Endothelial cell (in vitro differentiated cells): Measurements from ENCODE around the gene AP1B1. TPM values are rescaled to one million over a fixed set of nuclear protein-coding genes. Genes with fewer than 3 reads are reported as not detected.
"Not testable (repeated sequence)": the region's sequence is repeated elsewhere in the genome, so short reads cannot be mapped to it uniquely, and the experiment has no call there.

Experiments
- DNase-seq: peaks from one replicate; pipeline ENCODE4 v3.0.0; 2021; ENCODE audit warnings: low spot score
- H3K27ac Mint-ChIP-seq: one replicate; pipeline ENCODE4 v1.8.0; 2021; ENCODE audit warnings: mixed read lengths, inconsistent platforms; ENCODE audit not compliant: unreplicated experiment
- H3K27me3 Mint-ChIP-seq: one replicate; pipeline ENCODE4 v1.8.0; 2021; ENCODE audit warnings: mild to moderate bottlenecking, moderate library complexity, mixed read lengths, inconsistent platforms; ENCODE audit not compliant: unreplicated experiment
- H3K36me3 Mint-ChIP-seq: one replicate; pipeline ENCODE4 v1.8.0; 2021; ENCODE audit warnings: mild to moderate bottlenecking, low read depth, mixed read lengths, inconsistent platforms; ENCODE audit not compliant: unreplicated experiment
- H3K4me1 Mint-ChIP-seq: one replicate; pipeline ENCODE4 v1.8.0; 2021; ENCODE audit warnings: mild to moderate bottlenecking, mixed read lengths, inconsistent platforms; ENCODE audit not compliant: unreplicated experiment
- H3K4me3 Mint-ChIP-seq: one replicate; pipeline ENCODE4 v1.8.0; 2021; ENCODE audit warnings: mild to moderate bottlenecking, mixed read lengths, inconsistent platforms; ENCODE audit not compliant: unreplicated experiment
- H3K9me3 Mint-ChIP-seq: one replicate; pipeline ENCODE4 v1.8.0; 2021; ENCODE audit warnings: mixed read lengths, inconsistent platforms; ENCODE audit not compliant: unreplicated experiment
- total RNA-seq: library from RNA; stranded (reverse); fragmentation: NEBNext Ultra II Directional; extraction: Animal tissue kit (Norgen Biotek cat#: 25700); gene quantifications from one replicate; pipeline ENCODE4 v1.2.1, GENCODE V29; 2021; ENCODE audit not compliant: unreplicated experiment
- TF ChIP-seq, protein P1 (sequence below): fragments of 200-600 bp; sonication (generic); IDR thresholded peaks from one replicate; pipeline ENCODE4 v1.5.0; 2021; ENCODE audit warnings: antibody characterized with exemption; ENCODE audit not compliant: unreplicated experiment

The AP1B1 gene
- total RNA-seq, 1 donor from 2014 or later, result 316 TPM

DNA sequence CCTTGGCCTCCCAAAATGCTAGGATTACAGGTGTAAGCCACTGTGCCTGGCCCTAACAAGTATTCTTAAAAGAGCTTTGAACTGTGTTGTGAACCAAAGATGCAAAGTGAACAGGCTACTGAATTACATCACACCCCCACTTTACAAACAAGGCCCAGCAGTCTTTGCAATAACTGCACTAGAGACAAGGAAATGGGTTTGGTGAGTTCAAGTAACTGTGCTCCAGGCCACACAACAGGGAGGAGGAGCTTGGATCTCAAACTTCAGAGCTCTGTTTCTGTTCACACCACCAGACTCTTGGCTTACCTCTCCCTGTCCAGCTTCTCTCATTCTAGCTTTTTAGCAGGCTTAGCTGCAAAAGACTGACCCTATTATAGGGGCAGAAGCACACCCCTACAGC is 42.4 kb downstream of the AP1B1 start:
- Mint-ChIP-seq H3K9me3 (no peaks in the 10 kb centered on the region), H3K36me3 (peaks cover 56% of the 10 kb centered on the region), H3K27ac (no peak overlapping the region), H3K4me3 (no peak overlapping the region), H3K27me3 (no peaks in the 10 kb centered on the region), H3K4me1 (peaks cover 4% of the 10 kb centered on the region)
- no peak for DNase-seq
- TF ChIP-seq, protein P1, sequence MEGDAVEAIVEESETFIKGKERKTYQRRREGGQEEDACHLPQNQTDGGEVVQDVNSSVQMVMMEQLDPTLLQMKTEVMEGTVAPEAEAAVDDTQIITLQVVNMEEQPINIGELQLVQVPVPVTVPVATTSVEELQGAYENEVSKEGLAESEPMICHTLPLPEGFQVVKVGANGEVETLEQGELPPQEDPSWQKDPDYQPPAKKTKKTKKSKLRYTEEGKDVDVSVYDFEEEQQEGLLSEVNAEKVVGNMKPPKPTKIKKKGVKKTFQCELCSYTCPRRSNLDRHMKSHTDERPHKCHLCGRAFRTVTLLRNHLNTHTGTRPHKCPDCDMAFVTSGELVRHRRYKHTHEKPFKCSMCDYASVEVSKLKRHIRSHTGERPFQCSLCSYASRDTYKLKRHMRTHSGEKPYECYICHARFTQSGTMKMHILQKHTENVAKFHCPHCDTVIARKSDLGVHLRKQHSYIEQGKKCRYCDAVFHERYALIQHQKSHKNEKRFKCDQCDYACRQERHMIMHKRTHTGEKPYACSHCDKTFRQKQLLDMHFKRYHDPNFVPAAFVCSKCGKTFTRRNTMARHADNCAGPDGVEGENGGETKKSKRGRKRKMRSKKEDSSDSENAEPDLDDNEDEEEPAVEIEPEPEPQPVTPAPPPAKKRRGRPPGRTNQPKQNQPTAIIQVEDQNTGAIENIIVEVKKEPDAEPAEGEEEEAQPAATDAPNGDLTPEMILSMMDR, result no peak

- not testable (repeated sequence) for H3K4me1 Mint-ChIP-seq, H3K27me3 Mint-ChIP-seq, H3K9me3 Mint-ChIP-seq, DNase-seq, H3K4me3 Mint-ChIP-seq
- Mint-ChIP-seq H3K27ac (peak overlapping the region; percentile 57), H3K36me3 (peaks cover 48% of the 10 kb centered on the region)
Observed at GRCh38 chr22:29344889-29345288, 43.5 kb downstream of the AP1B1 start.

DNA sequence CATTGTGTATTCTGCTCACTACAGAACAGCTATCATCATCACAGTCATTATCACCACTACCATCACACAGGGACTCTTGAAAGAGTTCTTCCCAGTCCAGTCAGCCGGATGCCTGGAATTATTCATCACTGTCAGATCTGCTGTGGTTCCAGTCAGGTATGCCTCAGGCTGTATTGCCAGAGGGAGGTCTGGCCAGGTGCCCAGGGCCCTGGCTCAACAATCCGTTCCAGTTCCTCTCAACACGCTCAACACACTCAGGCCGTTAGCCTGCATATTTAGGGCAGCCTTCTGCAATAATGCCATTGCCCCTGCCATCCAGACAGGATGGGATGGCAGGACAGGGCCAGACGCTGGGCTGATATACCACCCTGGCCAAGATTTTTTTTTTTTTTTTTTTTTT is 44.2 kb downstream of the AP1B1 start:
- no peaks in the 10 kb centered on the region for H3K9me3 Mint-ChIP-seq
- no peak overlapping the region for H3K27ac Mint-ChIP-seq
- peaks cover 5% of the 10 kb centered on the region for H3K27me3 Mint-ChIP-seq
- TF ChIP-seq, protein P1, result no peak
- peaks cover 4% of the 10 kb centered on the region for H3K4me1 Mint-ChIP-seq
- H3K4me3 Mint-ChIP-seq, result no peak overlapping the region
- DNase-seq, result no peak
- peaks cover 51% of the 10 kb centered on the region for H3K36me3 Mint-ChIP-seq

DNA sequence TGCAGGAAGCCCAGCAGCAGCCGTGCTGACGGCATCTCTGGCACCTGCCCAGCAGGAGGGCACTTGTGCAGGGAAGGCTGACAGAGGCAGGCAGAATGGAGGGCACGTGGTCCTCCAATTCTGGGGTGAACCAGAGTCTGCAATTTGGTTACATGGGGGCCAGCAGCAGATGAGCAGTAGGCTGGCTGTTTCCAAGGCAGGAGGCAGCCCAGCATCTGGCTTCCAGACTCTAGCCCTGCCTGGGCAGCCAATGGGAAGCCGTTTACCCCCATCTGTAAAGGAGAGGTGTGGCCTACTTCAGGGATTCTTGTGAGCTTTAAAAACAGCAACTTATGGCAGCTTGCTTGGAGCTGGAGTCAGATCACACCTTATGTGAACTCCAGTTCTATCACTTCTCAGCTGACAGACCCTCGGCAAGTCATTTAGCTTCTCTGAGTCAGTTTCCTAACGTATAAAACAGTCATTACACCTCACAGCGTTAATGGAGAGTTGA is 45.0 kb downstream of the AP1B1 start:
- DNase-seq, result no peak
- Mint-ChIP-seq H3K36me3 (peaks cover 51% of the 10 kb centered on the region), H3K4me3 (peak overlapping the region; percentile 73), H3K27me3 (peaks cover 8% of the 10 kb centered on the region), H3K9me3 (no peaks in the 10 kb centered on the region), H3K4me1 (peaks cover 4% of the 10 kb centered on the region), H3K27ac (no peak overlapping the region)
- TF ChIP-seq, protein P1, result no peak

DNA sequence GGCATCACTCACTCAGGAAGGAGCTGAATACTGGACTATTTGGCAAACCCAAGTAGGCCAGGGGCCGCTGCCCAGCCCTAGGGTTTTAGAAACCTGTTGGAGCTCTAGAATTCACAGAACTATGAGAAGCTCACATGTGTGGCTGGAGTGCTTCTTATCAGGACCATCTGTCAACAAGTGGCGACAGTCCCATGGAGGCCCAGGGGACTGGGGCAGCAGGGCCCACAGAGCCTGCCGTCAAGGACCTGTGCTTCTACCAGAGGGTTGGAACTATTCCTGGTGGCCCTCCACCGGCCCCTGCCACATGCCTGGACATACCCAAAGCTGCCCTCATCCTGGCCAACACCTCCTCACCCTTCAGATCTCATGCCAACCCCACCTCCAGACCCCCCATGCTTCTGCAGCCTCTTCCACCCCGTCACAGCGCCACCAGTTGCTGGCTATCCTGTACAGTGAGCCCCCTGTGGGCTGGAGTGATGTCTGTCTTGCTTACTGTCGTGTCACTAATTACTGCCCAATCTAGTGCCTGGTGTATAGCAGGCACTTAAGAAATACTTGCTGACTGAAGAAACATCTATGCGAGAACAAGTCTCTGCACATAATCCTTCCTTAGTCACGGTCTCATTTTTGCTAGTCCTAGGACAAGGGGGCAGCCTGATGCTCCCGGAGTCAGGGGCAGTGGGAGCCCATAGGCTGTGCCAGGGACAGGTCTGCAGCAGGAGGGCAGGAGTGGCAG is 45.6 kb downstream of the AP1B1 start:
- peaks cover 4% of the 10 kb centered on the region for H3K4me1 Mint-ChIP-seq
- H3K9me3 Mint-ChIP-seq, result no peaks in the 10 kb centered on the region
- no peak overlapping the region for H3K27ac Mint-ChIP-seq
- DNase-seq, result no peak
- TF ChIP-seq, protein P1, result no peak
- H3K4me3 Mint-ChIP-seq, result peak overlapping the region; percentile 73
- H3K27me3 Mint-ChIP-seq, result peaks cover 8% of the 10 kb centered on the region
- H3K36me3 Mint-ChIP-seq, result peaks cover 50% of the 10 kb centered on the region
